Activated B cell treated with CpG ODN at 0.5 μM for 24 hours (primary cell): ENCODE measurements around the gene PDS5A. TPM values are rescaled to one million over a fixed set of nuclear protein-coding genes. Genes with fewer than 3 reads are reported as not detected.
"Not testable (repeated sequence)": the region's sequence is repeated elsewhere in the genome, so short reads cannot be mapped to it uniquely, and the experiment has no call there.

Experiments
- ATAC-seq: fragments of 200-7000 bp; cut with Tn5 transposase; one replicate; pipeline ENCODE4 v1.10.0; 2021; ENCODE audit warnings: low read depth, mild to moderate bottlenecking, moderate library complexity
- CTCF ChIA-PET: fragments of 350-600 bp; sonication (Branson Sonifier 250); formaldehyde crosslinking; loops from one replicate; lab custom pipeline; 2021; ENCODE audit warnings: antibody characterized with exemption; lab: Charles Lee
- POLR2A ChIA-PET: fragments of 350-600 bp; sonication (Branson Sonifier 250); formaldehyde crosslinking; loops from one replicate; lab custom pipeline; 2021; ENCODE audit warnings: antibody characterized with exemption; lab: Charles Lee
- DNase-seq: peaks from one replicate; pipeline ENCODE4 v3.0.0; 2022
- H3K27ac Mint-ChIP-seq: one replicate; pipeline ENCODE4 v1.8.0; 2020; ENCODE audit warnings: mixed read lengths
- H3K27me3 Mint-ChIP-seq: one replicate; pipeline ENCODE4 v1.8.0; 2021; ENCODE audit warnings: mixed read lengths
- H3K36me3 Mint-ChIP-seq: one replicate; pipeline ENCODE4 v1.8.0; 2021; ENCODE audit warnings: low read depth, mixed read lengths
- H3K4me1 Mint-ChIP-seq: one replicate; pipeline ENCODE4 v1.8.0; 2021; ENCODE audit warnings: mixed read lengths
- H3K4me3 Mint-ChIP-seq: one replicate; pipeline ENCODE4 v1.8.0; 2020; ENCODE audit warnings: mild to moderate bottlenecking, mixed read lengths
- H3K9me3 Mint-ChIP-seq: one replicate; pipeline ENCODE4 v1.8.0; 2020; ENCODE audit warnings: mixed read lengths
- intact Hi-C: fragments of 100-400 bp; cut with micrococcal nuclease; formaldehyde crosslinking; loops from one replicate; pipeline ENCODE4 v1.15.1; 2024
- total RNA-seq: library from RNA; stranded (reverse); gene quantifications from 2 replicates; pipeline ENCODE4 v1.2.3, GENCODE V29; 2022
- TF ChIP-seq, protein P1 (sequence below): fragments of 200-600 bp; IDR thresholded peaks from one replicate; pipeline ENCODE4 v1.8.0; 2022; ENCODE audit warnings: antibody characterized with exemption, mild to moderate bottlenecking

The PDS5A gene
- total RNA-seq, 1 donor from 2014 or later = 103 TPM

GRCh38 chr4:39785083-39785482, 192.6 kb downstream of the PDS5A start:
- Mint-ChIP-seq H3K4me1 (no peaks in the 10 kb centered on the region), H3K27ac (no peak overlapping the region), H3K36me3 (peaks cover 7% of the 10 kb centered on the region), H3K9me3 (no peaks in the 10 kb centered on the region), H3K4me3 (no peak overlapping the region), H3K27me3 (no peaks in the 10 kb centered on the region)
- TF ChIP-seq, protein P1, sequence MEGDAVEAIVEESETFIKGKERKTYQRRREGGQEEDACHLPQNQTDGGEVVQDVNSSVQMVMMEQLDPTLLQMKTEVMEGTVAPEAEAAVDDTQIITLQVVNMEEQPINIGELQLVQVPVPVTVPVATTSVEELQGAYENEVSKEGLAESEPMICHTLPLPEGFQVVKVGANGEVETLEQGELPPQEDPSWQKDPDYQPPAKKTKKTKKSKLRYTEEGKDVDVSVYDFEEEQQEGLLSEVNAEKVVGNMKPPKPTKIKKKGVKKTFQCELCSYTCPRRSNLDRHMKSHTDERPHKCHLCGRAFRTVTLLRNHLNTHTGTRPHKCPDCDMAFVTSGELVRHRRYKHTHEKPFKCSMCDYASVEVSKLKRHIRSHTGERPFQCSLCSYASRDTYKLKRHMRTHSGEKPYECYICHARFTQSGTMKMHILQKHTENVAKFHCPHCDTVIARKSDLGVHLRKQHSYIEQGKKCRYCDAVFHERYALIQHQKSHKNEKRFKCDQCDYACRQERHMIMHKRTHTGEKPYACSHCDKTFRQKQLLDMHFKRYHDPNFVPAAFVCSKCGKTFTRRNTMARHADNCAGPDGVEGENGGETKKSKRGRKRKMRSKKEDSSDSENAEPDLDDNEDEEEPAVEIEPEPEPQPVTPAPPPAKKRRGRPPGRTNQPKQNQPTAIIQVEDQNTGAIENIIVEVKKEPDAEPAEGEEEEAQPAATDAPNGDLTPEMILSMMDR = no peak
- ATAC-seq (no peak), DNase-seq (no peak)
- POLR2A ChIA-PET = no interaction called here
- CTCF ChIA-PET = no interaction called here
- intact Hi-C loops = no loop called here

DNA sequence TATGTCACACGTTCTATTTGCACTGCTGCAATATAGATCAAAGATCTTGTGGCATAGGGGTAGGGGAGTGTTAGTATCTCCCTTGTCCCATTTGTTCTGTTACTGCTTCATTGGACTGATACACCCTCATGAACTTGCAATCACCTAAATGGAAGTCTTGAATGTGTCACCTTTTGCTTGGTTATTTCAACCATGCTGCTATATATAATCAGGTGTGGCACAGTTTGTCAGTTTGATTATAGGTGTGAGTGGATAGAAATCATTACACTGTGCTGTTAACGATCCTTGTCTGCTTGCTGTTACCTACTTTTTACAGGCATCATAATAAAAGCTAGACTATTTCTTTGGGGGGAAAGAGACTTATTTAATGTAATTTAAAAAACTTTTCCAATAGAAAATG, 195.7 kb downstream of the PDS5A start:
- H3K27me3 Mint-ChIP-seq, H3K4me1 Mint-ChIP-seq, POLR2A ChIA-PET, H3K27ac Mint-ChIP-seq, H3K4me3 Mint-ChIP-seq, intact Hi-C loops, CTCF ChIA-PET, H3K9me3 Mint-ChIP-seq, ATAC-seq, DNase-seq: not testable (repeated sequence)
- peaks cover 29% of the 10 kb centered on the region for H3K36me3 Mint-ChIP-seq

Other genes with a start within 250 kb of the PDS5A start
- 6.0 and 6.2 TPM in 2 replicates for gene N4BP2, start 78.9 kb upstream of the PDS5A start, total RNA-seq
- gene RHOH, start 219.1 kb upstream of the PDS5A start, total RNA-seq = 174 and 183 TPM in 2 replicates